OCI-LY3 (cell line): ENCODE measurements around the gene MSI2.

Experiments
- H2AFZ ChIP-seq: fragments of 200-600, 300-600 bp; shearing (Covaris generic); 2 replicates; pipeline ENCODE4 v1.6.0; 2014; ENCODE audit warnings: antibody characterized with exemption, low read depth, low read length
- H3K27ac ChIP-seq: fragments of 200-600, 300-600 bp; sonication (generic); 2 replicates; pipeline ENCODE4 v1.5.1; 2014; ENCODE audit warnings: mild to moderate bottlenecking, low read length, moderate library complexity, mixed read lengths
- H3K27me3 ChIP-seq: fragments of 200-600, 300-600 bp; sonication (generic); 2 replicates; pipeline ENCODE4 v1.6.1; 2014; ENCODE audit warnings: low read depth, low read length, mixed read lengths
- H3K36me3 ChIP-seq: fragments of 200-600, 300-600 bp; sonication (generic); replicated peaks from 2 replicates; pipeline ENCODE3; 2014; ENCODE audit warnings: low read depth, low read length, mixed read lengths
- H3K4me1 ChIP-seq: fragments of 300-600, 200-600 bp; sonication (generic); 2 replicates; pipeline ENCODE4 v1.6.1; 2014; ENCODE audit warnings: low read length, mixed read lengths
- H3K4me2 ChIP-seq: fragments of 200-600, 300-600 bp; sonication (generic); 2 replicates; pipeline ENCODE4 v1.6.1; 2014; ENCODE audit warnings: low read length, mixed read lengths
- H3K4me3 ChIP-seq: fragments of 300-600, 200-600 bp; sonication (generic); 2 replicates; pipeline ENCODE4 v1.5.1; 2014; ENCODE audit warnings: antibody characterized with exemption, mild to moderate bottlenecking, low read length, moderate library complexity
- H3K79me2 ChIP-seq: fragments of 300-600, 200-600 bp; shearing (Covaris generic); 2 replicates; pipeline ENCODE4 v1.6.1; 2014; ENCODE audit warnings: mild to moderate bottlenecking, low read length, mixed read lengths
- H3K9ac ChIP-seq: fragments of 300-600, 200-600 bp; shearing (Covaris generic); 2 replicates; pipeline ENCODE4 v1.6.0; 2014; ENCODE audit warnings: mild to moderate bottlenecking, low read length, moderate library complexity
- H3K9me3 ChIP-seq: fragments of 200-600, 300-600 bp; shearing (Covaris generic); 2 replicates; pipeline ENCODE4 v1.6.1; 2014; ENCODE audit warnings: low read length, mixed read lengths; ENCODE audit not compliant: insufficient read depth
- H4K20me1 ChIP-seq: fragments of 200-600, 300-600 bp; sonication (generic); 2 replicates; pipeline ENCODE4 v1.6.1; 2016; ENCODE audit warnings: low read length, mixed read lengths; ENCODE audit not compliant: insufficient read depth
- CTCF ChIP-seq: fragments of 200-600, 300-600 bp; sonication (generic); IDR thresholded peaks from 2 replicates; pipeline ENCODE4 v1.5.1; 2014; ENCODE audit warnings: antibody characterized with exemption, low read length, low read depth
- EZH2phosphoT487 ChIP-seq: fragments of 200-600 bp; shearing (Covaris generic); IDR thresholded peaks from 2 replicates; pipeline ENCODE4 v1.6.1; 2018; ENCODE audit warnings: antibody characterized with exemption, mixed run types, low read depth

Gene MSI2

DNA sequence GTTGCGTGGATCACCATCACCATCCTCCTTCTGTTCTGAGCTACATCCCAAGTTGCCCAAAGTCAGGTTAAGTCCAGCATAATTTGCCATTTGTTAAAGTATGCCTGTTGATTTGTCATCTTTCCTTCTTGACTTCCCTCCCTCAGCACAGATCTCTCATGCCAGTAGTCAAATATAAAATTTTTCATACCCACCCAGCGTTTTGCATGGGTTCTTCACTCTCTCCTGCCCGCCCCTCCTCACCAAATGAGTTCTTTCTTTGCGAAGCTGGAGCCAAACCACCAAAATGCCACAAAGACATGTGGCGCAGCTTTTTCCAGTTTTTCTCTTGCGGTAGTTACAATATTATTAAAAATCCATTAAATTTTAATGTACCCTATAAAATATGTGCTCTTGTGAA, 167.2 kb downstream of the MSI2 start:
- Histone ChIP-seq H3K36me3 (no peaks in the 10 kb centered on the region), H3K27ac (no peak overlapping the region), H3K79me2 (peaks cover 12% of the 10 kb centered on the region), H4K20me1 (no peaks in the 10 kb centered on the region), H2AFZ (no peak overlapping the region), H3K9me3 (no peaks in the 10 kb centered on the region), H3K27me3 (no peaks in the 10 kb centered on the region), H3K4me3 (no peak overlapping the region), H3K4me1 (peaks cover 26% of the 10 kb centered on the region), H3K4me2 (no peak overlapping the region), H3K9ac (no peak overlapping the region)
- no peak for TF ChIP-seq CTCF
- no peak for TF ChIP-seq EZH2phosphoT487

DNA sequence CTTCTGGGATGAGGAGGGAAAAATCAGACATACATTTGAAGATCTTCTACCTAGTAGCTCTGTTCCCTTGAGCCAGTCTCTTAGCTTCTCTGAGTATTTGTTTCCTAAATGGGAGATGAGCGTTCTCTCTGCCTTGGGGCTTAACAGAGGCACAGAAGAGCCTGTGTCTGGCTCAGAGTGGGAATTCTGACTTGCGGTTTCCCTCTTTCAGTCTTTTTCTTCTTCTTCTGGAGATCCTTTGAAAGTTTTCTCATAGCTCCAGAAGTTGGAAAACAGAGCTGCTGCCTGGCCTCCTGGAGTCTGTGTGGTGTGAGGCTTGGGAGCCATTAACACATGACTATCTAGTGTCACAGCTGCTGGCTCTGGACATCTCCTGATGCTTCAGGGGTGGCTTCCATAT, 167.9 kb downstream of the MSI2 start:
- no peak overlapping the region for H3K27ac ChIP-seq
- H2AFZ ChIP-seq, result no peak overlapping the region
- H3K9me3 ChIP-seq, result no peaks in the 10 kb centered on the region
- no peak overlapping the region for H3K4me3 ChIP-seq
- no peaks in the 10 kb centered on the region for H3K27me3 ChIP-seq
- no peaks in the 10 kb centered on the region; the same call in 1 of the 2 replicates for H4K20me1 ChIP-seq
- H3K4me2 ChIP-seq, result no peak overlapping the region
- no peaks in the 10 kb centered on the region for H3K36me3 ChIP-seq
- TF ChIP-seq CTCF (no peak), EZH2phosphoT487 (no peak)
- H3K4me1 ChIP-seq, result peaks cover 22% of the 10 kb centered on the region
- H3K79me2 ChIP-seq, result peaks cover 12% of the 10 kb centered on the region
- no peak overlapping the region for H3K9ac ChIP-seq

DNA sequence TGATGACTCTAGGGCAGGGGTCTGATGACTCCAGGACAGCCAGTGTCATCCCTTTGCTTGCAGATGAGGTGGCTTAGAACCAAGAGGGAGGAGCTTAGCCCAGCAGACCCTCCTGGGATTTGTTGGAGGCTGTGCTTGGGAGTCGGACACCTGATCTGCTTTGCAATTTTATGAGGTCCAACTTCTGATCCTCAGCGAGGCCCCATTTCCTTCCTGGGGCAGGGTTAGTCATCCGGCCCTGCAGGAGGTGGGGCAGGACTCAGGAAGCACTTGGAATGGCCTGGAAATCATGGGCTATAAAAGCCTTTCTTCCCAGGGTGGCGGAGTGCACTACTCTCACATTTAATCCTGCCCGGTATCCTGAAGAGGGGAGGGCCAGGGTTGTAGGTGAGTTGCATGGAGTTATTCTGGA, 168.5 kb downstream of the MSI2 start:
- H3K79me2 ChIP-seq, result peaks cover 12% of the 10 kb centered on the region
- no peaks in the 10 kb centered on the region for H3K36me3 ChIP-seq
- H3K4me2 ChIP-seq, result no peak overlapping the region
- peaks cover 22% of the 10 kb centered on the region for H3K4me1 ChIP-seq
- H3K27ac ChIP-seq, result no peak overlapping the region
- no peak overlapping the region for H3K9ac ChIP-seq
- H2AFZ ChIP-seq, result no peak overlapping the region
- no peak overlapping the region for H3K4me3 ChIP-seq
- H3K9me3 ChIP-seq, result no peaks in the 10 kb centered on the region
- no peaks in the 10 kb centered on the region for H3K27me3 ChIP-seq
- no peak for TF ChIP-seq CTCF
- TF ChIP-seq EZH2phosphoT487, result no peak
- peaks cover under 1% of the 10 kb centered on the region; the same call in 1 of the 2 replicates for H4K20me1 ChIP-seq

DNA sequence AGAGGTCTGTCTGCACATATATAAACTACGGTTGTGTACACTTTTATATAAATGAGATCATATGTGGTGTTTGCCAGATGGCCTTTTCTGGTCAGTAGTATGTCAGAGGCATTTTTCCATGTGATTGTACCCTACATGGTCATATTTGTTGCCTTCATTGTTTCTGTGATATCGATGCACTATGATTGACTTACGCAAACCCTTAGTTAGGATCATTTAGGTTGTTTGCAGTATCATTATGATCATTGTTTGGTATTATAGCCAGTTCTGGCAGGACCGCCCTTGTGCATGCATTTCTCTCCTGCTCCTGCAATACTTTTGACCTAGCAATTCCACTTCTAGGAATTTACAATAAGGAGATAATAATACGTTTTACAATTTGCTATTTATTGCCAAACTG, 169.1 kb downstream of the MSI2 start:
- no peak for TF ChIP-seq EZH2phosphoT487
- TF ChIP-seq CTCF, result no peak
- no peak overlapping the region for H3K27ac ChIP-seq
- H3K79me2 ChIP-seq, result peaks cover 12% of the 10 kb centered on the region
- H2AFZ ChIP-seq, result no peak overlapping the region
- peaks cover 22% of the 10 kb centered on the region for H3K4me1 ChIP-seq
- no peak overlapping the region for H3K4me3 ChIP-seq
- H3K27me3 ChIP-seq, result no peaks in the 10 kb centered on the region
- no peaks in the 10 kb centered on the region for H3K9me3 ChIP-seq
- no peaks in the 10 kb centered on the region for H3K36me3 ChIP-seq
- no peak overlapping the region for H3K9ac ChIP-seq
- H4K20me1 ChIP-seq, result peaks cover 5% of the 10 kb centered on the region; the same call in 1 of the 2 replicates
- H3K4me2 ChIP-seq, result peak overlapping the region; percentile 44
